Stimulated activated CD8-positive, alpha-beta memory T cell treated with anti-CD3 and anti-CD28 coated beads, Interleukin-12 subunit alpha, Interleukin-12 subunit beta, amount 100 ng/mL, for 4 hours (primary cell): ENCODE measurements around the gene SRGAP1.
"Not testable (repeated sequence)": the region's sequence is repeated elsewhere in the genome, so short reads cannot be mapped to it uniquely, and the experiment has no call there.

Source experiments
- DNase-seq: peaks from one replicate; pipeline ENCODE4 v3.0.0-alpha.2; 2020; ENCODE audit warnings: low read depth

The SRGAP1 gene

DNA sequence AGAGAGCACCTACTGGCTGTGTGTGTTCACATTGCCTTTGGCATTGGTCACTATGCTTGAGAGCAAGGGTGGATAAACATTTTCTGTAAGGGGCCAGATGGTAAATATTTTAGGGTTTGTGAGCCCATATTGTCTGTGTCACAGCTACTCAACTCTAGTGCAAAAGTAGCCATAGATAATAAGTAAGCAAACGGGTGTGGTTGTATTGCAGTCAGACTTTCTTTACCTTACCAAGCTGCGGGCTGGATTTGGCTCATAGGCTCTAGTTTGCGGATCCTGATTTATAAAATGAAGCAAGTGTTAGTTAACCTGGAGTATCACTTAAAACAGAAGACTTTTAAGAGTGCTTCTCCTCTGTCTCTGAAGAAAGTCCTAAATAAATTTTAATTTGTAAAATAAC is 208.6 kb downstream of the SRGAP1 start:
- no peak for DNase-seq

DNA sequence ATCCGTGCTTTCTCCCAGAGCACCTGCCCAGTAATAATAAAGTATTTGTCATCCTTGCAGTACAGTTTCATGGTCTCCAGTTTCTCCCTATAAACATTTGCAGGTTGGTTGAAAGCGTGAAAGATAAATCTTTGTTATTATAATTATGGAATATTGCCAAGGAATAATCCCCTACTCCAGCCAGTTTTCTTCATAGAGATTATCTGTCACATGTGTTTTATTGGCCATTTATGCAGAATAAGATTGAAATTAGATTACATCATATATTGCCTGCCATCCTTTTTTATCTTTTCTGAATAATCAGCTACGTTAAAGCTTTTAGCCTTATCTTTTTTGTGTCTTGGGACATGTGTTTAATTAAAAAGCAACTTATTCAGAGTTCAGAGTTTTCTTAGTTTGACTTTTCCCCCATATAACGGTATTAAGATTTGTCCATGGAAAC is 209.6 kb downstream of the SRGAP1 start:
- DNase-seq: no peak

DNA sequence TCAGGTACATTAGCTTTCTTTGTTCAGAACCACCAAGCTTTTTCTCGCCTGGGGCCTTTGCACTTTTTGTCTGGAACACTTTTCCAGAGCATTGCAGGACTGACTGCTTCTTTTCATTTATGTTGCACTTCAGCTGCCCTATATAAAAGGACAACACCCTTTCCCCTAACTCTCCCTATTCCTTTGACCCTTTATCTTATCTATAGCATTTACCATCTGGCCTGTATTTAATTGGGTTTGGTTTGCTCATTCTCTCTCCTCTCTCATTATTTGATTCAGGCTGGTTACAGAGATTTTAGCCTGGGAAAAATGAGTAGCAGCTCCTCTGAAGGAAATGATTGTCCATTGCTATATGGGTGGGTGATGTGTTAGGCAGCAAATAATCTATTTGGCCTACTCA is 212.2 kb downstream of the SRGAP1 start:
- no peak for DNase-seq

DNA sequence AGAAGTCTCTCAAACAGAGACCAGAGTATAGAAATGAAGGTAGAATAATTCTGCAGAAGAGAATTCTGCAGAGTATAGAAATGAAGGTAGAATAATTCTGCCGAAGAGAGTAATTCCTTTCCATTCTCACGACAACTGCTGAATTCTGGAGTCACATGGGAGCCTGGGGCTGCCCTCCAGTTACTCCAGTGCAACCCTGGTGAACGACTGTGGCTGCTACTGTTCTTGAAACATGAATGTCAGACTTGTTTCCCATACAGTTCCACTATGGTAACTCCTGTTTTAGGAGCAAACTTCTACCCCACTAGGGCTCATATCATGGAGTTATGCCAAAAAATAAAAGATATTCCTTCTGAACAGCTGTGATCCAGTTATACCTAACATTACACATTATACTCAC is 213.2 kb downstream of the SRGAP1 start:
- no peak for DNase-seq

DNA sequence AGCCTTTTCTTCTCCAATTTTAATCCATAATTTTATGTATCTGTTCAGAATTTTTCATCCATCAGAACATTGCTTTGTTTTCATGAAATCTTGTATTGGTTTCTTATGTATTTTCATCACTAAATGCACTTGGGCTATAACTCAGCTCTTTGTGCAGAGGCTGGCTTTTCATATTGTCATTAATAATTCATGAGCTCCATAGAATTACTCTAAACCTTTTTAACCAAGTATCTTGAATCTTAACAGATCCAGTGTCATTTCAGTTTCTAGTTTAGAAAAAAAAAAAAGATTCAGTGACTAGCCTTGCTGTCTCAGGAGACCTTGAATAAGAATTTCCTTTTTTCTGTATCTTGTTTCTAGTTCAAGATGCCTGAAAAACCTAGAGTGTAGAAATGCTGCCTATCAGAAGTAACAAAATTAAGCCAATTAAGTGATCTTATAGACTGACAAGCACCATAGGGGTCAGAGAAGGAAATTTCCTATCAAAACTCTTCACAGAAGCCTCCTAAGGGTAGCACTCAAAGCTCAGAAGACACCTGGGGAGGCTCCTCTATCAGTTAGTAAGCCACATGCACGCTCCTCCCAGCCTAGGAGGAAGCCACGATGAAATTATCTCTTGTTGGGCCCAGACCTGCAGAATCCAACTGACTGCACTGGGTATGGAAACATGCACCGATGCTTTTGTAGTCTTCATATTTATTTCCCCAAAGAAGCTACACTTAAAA is 214.2 kb downstream of the SRGAP1 start:
- DNase-seq: no peak

DNA sequence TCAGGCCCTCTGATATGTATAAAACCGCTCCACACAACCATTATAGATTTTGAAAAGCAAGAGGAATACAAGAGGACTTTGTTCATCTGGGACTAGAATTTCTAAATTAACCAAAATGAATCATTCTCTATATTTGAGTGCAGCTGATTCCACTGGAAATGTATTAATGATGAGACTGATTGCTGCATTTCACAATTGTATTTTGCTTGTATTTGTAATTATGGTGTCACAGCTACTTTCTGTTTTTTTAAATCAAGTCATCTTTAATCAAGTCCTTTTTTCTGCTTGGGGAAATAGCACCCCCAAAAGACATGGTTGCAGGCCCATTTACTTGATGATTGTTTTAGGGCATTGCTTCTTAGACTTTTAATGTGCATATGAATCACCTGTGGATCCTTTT is 215.2 kb downstream of the SRGAP1 start:
- DNase-seq: no peak

DNA sequence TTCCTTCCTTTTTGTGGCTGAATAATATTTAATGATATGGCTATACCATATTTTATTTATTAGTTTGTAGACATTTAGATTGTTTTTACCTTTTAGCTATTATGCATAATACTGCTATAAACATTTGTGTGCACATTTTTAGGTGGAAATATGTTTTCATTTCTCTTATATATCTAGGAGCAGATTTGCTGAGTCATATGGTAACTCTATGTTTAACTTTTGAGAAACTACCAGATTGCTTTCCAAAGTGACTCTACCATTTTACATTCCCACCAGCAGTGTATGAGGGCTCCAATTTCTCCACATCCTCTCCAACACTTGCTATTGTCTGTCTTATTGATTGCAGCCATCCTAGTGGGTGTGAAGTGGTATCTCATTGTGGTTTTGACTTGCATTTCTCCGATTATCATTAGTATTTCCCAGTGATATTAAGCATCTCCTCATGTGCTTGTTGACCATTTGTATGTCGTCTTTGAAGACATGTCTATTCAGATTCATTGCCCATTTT is 217.4 kb downstream of the SRGAP1 start:
- DNase-seq: no peak

DNA sequence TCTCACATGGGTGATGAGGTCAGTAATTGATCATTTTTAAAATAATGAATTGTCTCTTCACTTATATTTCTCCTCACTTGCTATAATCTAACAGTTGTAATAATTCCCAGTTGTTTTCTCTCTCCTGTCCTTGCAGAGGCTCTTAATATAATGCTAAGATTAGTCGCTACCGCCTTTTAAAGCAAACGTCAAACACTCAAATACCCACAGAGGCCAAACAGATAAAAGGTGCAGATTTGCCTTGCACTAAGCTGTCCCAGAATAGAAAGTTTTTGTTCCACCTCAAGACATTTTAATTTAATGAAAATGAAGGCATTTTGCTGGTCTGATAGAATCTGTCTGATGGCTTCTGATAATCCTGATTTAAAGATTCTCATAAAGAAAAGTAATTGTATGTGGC is 218.6 kb downstream of the SRGAP1 start:
- no peak for DNase-seq

DNA sequence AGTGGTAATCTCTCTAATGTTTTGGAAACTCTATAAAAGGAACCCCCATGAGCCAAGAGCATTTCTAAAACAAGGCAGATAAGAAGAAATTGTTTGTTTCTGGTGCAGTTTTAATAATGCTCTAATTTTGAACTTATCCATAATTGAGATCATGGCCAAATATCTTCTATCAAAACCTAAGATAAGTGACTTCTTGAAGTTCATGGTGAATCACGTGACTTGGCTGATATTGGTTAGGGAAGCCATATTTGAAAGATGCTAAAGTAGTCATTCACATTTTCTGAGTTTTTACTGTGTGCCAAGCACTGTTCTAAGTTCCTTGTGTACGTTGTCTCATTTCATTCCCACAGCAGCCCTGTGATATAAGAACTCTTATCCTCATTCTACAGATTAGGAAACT is 219.7 kb downstream of the SRGAP1 start:
- DNase-seq: no peak

DNA sequence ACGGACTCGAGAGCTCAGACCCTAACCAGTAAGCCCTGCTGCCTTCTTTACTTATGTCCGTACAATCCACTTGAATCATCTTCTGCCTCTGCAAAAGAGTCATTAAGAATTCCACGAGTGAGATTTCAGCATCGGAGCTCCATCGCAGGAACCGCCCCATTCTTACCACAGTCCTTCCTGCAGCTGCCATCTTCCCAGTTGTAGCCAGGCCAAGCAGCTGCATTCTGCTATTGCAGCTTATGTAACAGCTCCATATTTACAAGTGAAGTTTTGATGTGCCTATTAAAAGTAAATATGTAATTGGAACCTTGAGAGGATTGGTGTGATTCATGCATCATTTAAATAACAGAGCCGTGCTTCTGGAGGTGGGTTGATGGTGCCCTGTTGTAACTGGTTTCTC is 220.2 kb downstream of the SRGAP1 start:
- no peak for DNase-seq

DNA sequence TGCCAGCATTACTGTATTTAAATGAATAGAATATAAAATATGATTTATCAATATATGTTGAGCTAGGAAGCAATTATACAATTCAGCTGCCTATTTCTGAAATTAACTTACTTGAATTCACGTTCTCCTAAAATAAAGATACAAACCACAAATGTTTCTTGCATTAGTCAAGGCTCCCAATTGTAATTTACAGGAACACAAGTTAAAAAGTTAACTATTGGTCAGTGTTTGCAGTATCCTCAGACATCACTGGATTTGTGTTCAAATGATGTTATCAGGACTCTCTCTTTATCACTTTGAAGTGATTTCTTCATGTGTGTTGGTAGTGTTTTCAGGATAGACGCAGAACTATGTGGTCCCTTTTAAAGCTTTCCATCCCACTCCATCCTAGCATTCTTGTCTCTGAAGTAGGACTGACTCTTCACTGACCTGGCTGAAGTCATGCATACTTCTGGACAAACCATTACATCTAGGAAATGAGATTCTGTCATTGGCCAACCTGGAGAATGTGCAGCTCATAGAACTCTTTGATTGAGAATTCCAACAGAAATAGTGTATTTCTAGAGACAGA is 221.5 kb downstream of the SRGAP1 start:
- DNase-seq: no peak

DNA sequence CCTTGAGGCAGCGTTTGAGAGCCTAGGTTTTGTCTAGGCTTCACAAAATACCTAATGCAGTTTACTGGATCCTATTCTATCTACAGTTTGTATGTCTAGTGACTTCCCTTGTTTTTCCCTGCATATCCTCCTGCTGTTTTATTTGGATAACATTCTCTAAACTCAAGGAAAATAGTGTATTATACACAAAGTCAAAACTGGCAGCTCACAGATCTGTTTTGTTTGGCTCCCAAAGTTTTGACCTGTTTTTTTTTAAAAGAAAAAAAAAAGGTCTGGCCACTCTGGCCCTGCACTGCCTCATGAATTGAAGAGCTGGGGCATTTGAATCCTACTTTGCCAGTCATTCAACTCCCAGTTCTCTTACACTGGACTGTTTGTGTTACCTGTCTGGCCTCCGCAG is 222.3 kb downstream of the SRGAP1 start:
- no peak for DNase-seq

DNA sequence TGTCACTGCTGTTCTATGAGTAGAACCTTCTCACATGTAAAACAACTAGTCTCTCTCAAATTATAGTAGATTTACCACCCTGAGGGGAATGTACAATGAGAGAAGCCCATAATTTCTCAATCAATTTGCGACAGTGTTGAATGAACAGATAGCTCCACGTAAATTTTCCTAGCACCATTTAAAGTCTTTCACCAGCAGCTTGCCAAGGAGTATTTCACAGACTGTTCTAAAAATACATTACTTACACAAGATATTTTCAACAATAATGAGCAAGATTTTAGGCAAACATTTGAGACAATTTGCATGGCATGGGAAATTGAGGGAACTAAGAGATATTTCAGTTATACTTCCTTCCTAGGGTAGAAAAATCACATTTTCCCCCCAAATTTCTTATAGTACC is 226.0 kb downstream of the SRGAP1 start:
- DNase-seq: no peak

DNA sequence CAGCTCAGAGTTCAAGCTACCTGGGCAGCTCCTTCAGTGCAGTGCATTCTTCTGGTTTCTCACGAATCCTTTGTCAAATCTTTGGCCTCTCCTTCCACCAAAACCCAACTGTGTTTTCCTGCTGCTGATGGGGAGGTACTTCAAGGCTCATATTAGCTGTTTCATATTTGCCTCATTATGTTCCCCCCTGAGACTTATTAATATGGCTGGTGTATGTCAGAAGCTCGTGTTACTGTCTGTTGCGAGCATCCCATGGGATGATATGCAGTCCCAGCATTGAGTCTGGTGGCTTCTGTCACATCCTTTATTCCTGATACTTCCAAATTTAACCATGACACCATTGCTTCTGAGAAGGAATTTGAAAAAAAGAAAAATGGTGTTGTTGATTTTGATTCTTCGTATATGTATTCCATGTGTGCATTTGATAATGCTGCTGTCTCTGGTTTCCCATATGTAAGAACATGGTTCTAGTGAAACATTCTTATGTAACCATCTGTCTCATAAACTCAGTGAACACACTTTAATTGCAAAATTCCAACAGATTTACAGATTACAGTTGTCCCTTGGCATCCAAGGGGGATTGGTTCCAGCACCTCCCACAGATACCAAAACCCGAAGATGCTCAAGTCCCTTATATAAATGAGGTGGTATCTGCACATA is 228.5 kb downstream of the SRGAP1 start:
- DNase-seq: no peak

DNA sequence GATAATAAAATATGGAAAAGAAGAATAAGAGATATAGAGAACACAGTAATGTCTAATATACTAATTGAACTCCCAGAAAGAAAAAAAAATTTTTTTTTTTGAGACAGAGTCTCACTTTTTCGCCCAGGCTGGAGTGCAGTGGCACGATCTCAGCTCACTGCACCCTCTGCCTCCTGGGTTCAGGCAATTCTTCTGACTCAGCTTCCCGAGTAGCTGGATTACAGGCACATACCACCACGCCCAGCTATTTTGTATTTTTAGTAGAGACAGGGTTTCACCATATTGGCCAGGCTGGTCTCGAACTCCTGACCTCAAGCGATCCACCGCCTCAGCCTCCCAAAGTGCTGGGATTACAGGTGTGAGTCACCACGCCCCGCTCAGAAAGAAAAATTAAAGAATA is 232.1 kb downstream of the SRGAP1 start:
- DNase-seq: not testable (repeated sequence)

DNA sequence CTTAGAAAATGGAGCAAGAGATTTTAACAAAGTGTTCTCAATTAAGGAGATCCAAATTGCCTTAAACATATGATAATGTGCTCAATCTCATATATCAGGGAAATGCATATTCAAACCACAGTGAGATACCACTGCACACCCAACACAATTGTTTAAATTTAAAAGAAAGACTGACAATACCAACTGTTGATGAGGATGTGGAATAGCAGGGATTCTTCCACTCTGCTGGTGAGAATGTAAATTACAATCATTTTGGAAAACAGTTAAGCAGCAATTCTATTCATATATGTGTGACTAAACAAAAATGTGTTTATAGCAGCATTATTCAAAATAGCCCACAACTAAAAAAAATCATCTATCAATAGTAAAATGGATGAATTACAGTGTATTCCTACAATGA is 233.4 kb downstream of the SRGAP1 start:
- DNase-seq: no peak

DNA sequence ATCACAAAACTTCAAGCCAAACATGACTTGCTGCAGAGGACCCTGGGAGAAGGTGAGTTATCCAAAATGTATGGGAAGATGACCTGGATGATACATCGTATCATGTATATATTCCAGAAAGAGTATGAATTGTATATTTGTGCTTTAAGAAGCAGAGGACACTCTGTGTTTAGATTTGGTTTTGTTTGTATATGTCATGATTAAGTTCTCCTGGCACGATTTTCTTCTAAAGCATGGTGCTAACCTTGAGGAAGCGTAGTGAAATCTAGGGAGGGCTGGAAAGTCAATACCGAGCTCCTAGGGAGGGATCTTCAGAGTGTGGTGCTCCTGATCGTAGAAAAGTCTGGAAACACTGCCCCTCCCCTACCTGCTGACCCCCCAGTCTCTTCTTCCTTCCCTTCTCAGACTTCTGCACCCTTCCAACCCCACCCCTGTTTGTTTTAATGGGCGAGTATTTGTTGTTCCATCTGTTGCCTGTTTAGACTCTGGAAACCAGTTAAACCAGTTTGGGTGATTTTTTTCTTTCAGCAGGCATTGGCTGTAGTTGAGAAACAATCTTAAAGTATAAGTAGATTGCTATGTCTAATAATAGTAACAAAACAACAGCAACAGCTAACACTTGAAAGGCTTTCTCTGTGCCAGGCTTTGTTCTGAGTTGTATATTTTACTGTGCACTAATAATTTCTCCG is 236.0 kb downstream of the SRGAP1 start:
- no peak for DNase-seq

DNA sequence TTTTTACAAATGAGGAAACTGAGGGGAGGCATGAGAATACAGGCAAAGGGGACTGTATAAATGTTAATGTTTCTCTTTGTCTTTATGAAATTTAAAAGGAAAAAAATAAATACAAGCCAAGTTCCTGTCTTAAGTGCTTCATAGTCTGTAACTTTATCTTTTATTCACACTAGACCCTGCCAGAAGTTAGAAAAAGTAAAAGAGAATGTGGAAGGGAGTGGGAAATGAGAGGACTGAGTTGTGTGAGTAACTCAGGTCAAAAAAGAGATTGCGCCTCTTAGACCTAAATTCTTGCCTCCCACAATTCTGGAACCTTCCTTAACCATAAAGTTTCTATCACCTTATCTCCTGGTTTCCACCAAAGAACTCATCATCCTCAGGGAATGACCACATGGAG is 236.5 kb downstream of the SRGAP1 start:
- no peak for DNase-seq

DNA sequence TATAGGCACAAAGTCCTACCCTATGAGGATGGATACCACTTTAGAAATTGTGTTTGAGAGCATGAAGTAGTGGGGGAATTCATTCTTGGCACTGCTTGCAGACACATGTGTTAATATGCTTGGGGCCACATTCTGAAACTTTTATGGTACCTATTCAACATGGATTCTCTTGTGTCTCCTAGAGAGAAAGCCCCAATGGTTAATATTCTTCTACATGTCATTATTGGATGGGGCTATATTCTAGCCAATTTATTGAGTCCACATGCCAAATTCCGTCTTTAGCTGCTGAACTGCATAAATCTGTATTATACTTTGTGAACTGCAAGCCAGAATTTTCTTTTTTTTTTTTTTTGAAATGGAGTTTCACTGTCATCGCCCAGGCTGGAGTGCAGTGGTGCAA is 237.6 kb downstream of the SRGAP1 start:
- DNase-seq: no peak

DNA sequence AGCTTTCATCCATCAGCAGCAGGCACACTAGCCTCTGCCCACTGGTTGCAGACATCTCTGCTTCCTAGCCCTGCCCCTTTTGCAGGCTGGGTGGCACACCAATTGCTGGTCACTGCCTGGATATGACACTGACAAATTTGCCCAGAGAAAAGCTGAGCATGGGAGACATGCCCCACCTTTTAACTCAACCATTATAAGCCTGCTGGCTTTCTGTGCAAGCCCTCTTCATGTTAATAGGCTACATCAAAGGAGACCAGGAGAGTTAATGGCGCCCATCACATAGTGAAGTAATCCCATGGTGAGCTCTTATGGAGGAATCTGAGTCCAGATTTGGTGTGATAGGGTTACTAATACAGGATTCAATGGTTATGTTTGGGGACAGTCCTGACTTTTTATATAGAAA is 238.4 kb downstream of the SRGAP1 start:
- no peak for DNase-seq

DNA sequence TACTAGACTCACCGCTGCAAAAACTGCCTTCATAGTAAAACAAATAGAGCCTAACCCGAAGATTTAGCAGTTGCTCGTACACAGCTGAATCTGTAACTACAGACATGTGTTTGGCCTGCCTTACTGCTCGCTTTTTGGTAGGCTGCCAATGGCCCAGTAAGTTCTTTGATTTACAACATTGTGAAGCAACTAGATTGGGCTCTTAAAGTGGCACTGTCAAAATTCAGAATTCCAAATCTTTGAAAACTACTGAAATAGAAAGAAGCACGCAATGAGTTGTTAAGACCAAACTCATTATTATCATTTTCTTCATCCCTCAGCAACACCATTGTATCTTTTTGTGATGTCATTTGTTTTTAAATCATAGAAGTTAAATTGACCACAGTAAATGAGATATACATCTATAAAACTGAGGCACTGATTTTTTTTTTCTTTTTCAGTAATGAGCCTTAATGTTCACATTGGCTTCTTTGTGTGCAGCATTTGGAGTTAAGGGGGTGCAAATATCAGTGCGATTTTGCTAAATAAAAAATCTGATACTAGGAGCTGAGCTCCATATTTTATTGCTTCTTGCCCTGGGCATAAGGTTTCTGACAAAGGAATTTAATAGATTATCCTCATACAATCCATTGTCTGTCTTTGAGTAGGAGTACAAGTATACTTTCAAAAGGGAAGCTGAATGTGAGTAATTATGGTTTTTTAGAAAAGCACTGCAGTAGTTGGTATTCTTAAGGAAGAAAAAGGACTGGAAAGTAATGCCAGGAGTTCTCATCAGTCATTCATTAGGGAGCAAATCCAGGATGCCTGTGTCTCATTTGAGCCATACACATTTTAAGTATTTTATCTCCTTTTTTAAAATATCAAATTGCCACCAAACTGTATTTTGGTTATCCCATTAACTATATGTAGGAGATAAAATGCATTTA is 239.0 kb downstream of the SRGAP1 start:
- DNase-seq: no peak

DNA sequence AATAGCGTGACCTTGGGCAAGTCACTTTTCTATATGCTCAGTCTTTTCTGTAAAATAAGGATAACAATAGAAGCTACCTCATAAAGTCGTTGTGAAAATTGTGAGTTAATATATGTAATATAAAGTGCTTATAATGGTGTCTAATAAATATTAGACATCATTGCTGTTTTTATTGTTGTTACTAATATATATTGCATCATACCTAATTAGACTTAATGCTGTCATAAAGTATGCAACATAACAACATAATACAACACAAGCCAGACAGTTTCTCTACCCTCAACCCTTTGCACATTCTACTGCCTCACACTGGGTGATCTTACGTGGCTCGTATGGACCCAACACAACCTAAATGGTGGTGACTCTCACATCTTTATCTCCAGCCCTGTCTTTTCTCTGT is 240.7 kb downstream of the SRGAP1 start:
- no peak for DNase-seq
